GM21825 (cell line): Measurements from ENCODE around the gene SCGB1C1.
"Not testable (repeated sequence)": the region's sequence is repeated elsewhere in the genome, so short reads cannot be mapped to it uniquely, and the experiment has no call there.

Source experiments
- ATAC-seq: cut with Tn5 transposase; IDR thresholded peaks from one replicate; pipeline ENCODE4 v1.9.1; 2021; ENCODE audit warnings: mild to moderate bottlenecking, moderate library complexity; ENCODE audit not compliant: unreplicated experiment

SCGB1C1 gene

DNA sequence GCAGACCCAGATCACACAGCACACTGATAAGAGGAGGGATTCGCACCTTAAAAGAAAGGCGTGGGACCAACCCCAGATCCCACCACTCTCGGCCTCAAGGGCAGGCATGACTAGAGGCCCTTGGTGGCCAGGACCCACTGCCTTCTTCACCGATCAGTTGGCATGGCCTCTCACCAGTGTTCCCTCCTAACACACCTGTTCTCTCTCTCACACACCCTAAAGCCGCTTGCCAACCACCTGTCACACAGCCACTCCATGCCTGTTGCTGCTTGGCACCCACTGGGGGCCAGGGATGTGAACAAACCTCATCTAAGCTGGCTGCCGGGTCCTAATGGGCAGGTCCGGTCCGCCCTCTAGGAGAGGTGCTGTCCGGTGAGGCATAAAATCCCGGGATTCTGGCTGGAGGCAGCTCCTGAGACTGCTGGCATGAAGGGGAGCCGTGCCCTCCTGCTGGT, at the start of gene SCGB1C1:
Gene SCGB1C1, plus strand, starts transcription at position 405 of the 455 bp plus-strand sequence. Its CDS starts 22 bp downstream, at position 427.
- ATAC-seq, result not testable (repeated sequence)

DNA sequence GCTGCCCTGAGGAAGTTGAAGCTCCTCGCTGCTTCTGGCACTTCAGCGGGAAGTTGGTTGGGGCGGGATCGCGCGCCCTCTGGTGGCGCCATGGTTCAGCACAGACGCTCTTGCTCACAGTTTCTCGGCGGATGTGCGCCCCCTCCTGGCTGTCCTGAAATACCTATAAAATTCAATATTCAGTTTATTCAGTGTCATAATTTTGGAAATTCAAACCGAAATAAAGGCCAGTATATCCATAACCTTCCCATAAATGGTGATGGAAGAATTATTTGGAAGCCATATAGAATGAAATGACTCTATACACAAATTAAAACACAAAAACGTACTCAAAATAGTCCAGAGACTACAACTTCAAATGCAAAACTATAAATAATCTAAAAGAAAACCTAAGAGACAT, 12.6 kb upstream of the SCGB1C1 start:
- ATAC-seq, result not testable (repeated sequence)

DNA sequence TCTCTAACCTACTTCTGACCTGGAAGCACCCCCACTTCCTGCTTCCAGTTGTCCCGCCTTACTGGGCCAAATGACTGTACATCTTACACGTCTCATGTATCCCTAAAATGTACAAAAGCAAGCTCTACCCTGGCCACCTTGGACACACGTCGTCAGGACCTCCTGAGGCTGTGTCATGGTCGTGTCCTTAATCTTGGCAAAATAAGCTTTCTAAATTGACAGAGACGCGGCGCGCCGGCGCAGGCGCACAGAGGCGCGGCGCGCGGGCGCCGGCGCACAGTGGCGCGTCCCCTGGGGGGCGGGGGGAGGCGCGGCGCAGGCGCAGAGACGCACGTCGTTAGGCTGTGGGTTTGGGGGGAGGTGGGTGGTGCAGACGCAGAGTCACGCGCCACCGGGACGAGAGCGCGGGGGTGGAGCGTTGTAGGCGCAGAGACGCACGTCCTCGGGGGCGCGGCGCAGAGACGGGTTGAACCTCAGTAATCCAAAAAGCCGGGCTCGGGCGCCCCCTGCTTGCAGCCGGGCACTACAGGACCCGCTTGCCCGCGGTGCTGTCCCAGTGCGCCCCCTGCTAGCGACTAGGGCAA, 3.6 kb upstream of the SCGB1C1 start:
- ATAC-seq, result not testable (repeated sequence)

DNA sequence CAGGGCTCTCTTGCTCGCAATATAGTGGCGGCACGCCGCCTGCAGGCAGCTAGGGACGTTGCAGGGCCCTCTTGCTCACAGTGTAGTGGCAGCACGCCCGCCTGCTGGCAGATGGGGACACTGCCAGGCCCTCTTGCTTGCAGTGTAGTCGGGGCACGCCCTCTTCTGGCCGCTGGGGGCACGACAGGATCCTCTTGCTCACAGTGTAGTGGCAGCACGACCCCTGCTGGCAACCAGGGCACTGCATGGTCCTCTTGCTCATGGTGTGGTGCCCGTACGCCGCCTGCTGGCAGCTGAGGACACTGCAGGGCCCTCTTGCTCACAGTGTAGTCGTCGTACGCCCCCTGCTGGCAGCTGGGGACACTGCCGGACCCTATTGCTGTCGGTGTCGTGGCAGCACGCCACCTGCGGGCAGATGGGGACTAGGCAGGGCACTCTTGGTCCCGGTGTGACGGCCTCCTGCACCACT, 3.0 kb upstream of the SCGB1C1 start:
- peak; percentile 75 for ATAC-seq

DNA sequence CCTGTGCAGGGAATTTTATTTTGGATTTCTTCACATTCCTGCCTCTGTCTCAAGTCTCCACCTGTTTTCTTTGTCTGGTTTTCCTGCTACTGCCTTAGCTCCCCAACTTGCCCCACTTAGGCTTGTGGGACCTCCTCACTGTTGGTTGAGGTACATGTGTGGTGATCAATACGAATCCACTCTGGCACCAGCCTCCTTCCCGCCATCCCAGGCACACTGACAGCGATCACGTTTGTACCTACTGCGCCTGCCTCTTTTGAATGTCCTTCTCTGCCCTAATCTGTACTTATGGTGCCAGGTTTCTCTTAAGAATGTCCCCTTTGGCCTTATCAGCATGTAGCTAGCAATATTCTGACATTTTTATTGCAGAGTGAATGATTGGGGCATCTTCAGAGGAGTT, 2.3 kb upstream of the SCGB1C1 start:
- ATAC-seq, result not testable (repeated sequence)

DNA sequence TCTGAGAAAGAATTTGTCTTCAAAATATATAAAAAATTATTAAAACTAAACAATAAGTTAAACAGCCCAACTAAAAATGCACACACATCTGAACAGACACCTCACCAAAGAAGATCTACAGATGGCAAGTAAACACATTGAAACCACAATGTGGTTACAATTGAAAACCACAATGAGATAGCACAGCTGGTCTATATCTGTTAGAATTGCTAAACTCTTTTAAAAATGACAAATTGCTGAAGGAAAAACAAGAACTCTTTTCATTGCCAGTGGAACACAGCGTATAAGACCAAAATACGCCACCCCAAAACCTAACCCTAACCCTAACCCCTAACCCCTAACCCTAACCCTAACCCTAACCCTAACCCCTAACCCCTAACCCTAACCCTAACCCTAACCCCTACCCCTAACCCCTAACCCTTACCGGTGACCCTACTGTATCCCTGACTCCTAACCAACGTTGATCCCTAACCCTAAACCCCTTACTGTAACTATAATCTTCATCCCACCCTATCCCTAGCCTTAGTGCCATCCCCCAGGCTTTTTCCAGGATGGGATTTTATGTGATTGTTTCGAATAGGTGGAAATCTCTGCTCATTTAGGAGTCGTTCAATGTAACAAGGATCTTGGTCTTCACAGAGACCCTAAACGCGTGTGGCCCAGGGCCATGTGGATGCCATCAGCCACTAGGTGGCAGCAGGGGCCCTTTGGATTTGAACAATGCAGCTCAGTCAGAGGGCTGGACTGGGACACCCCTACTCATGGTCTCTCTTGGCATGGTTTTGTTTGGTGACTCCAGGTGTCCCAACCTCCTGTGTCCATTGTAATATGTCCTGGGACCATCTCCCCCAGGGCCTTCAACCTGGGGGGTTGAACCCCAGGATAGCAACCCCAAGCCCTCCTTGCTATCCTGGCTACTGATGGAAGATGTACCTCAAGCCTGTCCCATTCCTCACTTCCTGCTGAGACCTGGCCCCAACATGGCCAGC, 1.1 kb upstream of the SCGB1C1 start:
- ATAC-seq, result not testable (repeated sequence)

DNA sequence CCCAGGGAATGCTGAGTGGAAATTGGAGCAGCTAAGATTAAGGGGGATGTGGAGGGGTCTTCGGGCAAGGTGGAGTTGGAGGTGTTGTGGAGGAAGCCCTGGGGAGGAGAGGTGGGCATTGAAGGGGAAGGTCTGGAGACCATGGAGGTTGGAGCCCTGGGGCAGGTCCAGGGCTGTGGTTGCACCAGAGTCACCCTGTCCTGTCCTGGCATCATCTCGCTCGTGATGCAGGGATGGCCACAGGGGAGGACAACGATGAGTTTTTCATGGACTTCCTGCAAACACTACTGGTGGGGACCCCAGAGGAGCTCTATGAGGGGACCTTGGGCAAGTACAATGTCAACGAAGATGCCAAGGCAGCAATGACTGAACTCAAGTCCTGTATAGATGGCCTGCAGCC, 603 bp downstream of the SCGB1C1 start:
- ATAC-seq, result not testable (repeated sequence)

DNA sequence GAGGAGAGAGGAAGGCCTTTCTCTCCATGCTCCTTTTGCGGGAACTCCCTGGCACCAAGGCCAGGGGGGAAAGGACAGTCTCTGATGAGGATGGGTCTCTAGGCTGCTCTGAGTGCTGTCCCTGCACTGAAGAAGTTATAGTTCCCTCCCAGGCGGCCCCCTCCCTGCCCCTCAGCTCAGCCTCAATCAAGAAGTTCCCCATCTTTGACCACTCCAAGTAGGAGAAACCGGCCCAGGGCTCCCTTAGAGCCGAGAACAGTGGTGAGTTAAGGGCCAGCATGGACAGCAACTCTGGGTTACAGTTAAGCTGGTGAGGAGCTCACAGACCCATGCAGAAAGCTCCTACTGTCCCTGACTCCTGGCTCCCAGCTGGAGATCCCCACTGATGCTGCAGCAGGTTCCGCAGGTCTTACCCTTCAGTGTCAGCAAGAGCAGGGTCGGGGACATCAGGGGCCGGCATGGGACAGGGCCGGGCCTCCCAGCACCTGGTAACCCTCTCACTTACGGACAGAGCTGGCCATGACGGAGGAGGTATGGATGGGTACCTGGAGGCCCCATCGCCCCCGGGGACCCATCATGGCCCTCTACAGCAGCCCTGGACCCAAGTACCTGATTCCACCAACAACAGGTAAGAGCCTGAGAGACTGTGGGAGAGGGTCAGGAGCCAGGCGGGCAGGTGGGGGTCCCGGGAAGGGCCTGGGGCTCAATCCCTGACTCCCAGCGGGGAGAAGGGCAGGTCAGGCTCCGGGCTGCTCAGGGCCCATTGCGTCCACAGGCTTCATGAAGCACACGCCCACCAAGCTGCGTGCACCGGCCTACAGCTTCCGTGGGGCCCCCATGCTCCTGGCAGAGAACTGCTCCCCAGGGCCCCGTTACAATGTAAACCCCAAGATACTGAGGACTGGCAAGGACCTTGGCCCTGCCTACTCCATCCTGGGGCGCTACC, 4.2 kb downstream of the SCGB1C1 start:
- no peak for ATAC-seq

DNA sequence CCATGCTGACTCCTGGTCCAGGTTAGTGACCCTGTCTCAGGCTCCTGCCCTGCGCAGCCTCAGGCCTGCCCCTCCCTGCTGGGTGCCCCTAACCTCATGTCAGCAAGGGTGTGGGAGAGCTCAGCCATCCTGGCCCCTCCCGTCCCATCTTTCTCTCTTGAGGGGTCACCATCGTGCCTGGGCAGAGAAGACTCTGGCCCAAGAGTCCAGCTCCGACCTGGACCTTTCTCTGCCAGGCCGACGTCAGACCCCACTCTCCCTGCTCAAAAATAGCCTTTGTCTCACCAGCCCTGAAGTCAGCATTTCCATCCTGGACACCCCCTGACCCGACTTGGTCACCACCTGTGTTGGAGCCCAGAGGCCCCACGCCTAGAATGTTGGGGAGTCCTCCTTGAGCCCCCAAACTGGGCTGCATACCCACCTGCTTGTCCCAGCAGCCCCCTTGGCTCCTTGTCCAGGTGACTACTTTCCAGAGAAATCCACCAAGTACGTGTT, 4.9 kb downstream of the SCGB1C1 start:
- ATAC-seq, result no peak

DNA sequence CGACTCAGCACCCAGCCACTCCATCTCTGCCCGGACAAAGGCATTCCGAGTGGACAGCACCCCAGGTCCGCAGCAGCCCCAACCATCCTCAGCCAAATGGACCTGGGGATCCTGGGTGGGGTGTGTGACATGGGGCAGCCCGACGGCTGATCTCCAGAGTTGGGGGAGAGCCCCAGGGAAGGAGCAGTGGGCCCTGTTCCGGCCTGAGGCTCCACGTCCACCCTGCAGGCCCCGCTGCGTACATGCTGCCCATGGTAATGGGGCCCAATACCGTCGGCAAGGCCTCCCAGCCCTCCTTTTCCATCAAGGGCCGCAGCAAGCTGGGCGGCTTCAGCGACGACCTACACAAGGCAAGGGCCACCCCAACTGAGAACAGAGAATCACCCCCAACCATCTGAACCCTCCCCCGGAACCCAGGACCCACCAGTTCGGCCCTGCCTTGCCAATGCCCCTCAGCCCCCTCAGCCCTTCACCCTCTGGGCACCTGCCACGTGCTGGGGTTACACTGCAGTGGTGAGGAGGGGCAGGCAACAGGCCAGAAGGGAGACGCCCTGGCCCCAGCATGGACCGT, 5.4 kb downstream of the SCGB1C1 start:
- ATAC-seq, result no peak

DNA sequence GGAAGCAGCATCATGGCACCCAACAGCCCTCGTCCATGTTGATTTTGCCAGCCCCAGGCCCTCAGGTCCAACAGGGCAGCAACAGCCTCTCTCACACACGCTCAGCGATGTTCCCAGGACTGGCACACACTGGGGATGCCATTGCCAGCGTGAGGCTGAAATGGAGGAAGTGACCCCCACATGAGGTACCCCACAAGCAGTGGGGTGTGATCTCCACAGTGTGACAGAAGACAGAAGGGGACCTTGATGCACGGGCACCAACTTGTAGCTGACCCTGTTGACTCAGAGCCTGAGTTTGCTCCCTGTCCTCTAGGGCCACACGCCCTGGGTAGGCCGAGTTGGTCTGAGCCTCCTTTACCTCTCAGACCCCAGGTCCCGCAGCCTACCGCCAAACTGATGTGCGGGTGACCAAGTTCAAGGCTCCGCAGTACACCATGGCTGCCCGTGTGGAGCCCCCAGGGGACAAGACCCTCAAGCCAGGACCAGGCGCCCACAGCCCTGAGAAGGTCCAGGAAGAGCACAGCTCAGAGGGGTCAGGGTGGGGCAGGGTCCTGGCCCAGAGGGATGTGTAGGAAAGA, 6.2 kb downstream of the SCGB1C1 start:
- ATAC-seq, result no peak

DNA sequence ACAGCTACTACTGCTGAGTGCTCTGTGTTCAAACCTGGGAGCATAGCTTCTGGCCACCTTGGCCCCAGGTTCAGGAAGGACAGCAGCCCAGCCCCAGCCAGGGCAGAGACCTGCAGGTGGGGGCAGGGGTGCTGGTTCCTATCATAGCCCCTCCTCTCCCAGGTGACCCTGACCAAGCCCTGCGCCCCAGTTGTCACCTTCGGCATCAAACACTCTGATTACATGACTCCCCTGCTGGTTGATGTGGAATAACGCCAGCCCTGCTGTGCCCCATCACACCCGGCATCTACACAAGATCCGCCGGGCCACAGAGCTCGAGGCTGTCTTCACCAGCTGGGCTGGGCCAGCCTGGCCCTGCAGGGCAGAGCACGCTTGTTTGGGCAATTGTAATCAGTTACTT, 6.9 kb downstream of the SCGB1C1 start:
- no peak for ATAC-seq

DNA sequence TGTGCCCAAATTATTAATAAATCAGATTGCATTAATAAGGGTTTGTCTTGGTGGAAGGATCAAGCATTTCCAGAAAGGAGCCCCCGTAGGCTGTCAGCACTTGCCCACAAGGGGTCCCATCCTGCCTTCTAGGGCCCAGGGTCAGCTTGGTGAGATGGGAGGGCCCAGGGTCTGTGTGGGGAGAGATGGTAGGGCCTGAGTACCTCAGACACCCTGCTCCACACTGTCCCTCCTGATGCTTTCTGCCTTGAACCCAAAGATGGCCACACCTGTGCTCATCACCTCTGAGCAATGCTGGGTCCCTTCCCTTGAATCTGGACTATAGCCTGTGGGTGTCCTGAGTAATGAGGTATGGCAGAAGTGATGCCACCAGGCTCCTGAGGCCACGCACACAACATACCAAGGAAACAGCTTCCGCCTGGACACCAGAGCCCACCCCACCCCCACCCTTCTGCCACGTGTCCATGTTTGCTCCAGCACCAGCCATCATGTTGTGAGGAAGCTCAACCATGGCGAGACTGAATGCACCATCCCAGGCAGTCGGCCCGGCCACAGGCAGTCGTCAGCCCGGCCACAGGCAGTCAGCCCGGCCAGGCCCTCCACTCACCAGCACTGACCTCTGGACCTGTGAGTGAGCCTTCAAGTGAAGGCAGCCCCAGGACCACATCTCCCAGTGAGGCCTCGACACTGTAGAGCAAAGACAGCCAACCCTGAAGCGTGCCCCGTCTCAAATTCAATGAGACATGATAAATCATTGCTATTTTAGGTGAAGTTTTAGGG, 7.5 kb downstream of the SCGB1C1 start:
- ATAC-seq, result no peak

DNA sequence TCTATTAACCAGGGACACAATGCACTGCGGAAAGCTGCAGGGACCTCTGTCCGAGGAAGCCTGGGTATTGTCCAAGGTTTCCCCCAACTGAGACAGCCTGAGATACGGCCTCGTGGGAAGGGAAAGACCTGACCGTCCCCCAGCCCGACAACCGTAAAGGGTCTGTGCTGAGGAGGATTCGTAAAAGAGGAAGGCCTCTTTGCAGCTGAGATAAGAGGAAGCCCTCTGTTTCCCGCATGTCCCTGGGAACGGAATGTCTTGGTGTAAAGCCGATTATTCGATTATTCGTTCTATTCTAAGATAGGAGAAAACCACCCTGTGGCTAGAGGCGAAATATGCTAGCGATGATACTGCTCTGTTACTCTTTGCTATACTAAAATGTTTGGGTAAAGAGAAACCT, 9.1 kb downstream of the SCGB1C1 start:
- no peak for ATAC-seq

DNA sequence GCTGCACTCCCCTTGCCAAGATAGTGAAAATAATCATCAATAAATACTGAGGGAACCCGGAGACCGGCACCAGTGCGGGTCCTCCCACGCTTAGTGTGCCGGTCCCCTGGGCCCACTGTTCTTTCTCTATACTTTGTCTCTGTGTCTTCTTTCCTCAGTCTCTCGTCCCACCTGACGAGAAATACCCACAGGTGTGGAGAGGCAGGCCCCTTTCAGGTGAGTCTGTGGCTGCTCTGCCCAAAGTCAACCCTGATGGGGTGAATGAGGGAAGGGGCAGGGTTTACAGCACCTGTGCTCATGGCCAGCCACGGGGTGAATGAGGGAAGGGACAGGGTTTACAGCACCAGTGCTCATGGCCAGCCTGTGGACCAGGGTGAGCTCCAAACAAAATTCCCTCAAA, 9.6 kb downstream of the SCGB1C1 start:
- no peak for ATAC-seq

DNA sequence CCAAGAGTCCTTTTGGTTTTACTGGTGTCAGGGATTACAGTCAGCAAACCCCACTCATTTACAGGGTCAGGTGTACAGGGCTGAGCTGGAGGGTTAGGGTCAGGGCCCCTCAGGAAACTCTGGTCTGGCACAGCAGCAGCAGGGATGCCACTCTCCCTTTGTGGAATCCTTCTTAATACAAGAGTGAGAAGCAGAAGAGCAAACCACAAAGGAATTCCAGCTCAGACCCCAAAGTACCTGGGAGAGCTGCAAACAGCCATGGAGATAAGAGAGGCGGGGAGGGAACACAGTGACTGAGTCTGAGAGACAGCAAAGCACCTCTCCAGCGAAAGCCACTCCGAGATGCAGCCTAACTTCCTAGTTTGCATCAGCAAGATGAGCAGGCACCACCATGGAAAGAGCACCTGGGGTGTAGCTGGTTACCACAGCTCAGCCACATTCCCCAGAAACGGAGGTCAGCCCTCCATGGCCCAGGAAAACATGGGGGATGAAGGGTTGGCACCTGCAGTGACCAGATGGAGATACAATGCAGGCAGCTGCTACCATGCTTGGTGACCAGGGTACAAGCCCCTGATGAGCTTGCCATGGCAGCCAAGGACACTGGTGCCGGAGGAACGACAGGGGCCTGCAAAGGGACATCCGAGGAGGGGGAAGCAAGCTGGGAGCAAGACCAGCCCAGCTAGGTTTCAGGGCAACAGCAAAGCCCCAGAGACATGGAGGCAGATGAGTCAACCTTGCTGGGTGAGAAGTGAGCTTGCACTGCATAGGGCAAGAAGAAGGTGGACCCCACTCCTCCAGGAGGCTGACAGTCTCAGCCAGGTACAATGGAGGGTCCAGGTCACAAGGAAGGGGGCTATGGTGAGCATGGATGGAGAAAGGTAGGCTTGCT, 10.4 kb downstream of the SCGB1C1 start:
- no peak for ATAC-seq

DNA sequence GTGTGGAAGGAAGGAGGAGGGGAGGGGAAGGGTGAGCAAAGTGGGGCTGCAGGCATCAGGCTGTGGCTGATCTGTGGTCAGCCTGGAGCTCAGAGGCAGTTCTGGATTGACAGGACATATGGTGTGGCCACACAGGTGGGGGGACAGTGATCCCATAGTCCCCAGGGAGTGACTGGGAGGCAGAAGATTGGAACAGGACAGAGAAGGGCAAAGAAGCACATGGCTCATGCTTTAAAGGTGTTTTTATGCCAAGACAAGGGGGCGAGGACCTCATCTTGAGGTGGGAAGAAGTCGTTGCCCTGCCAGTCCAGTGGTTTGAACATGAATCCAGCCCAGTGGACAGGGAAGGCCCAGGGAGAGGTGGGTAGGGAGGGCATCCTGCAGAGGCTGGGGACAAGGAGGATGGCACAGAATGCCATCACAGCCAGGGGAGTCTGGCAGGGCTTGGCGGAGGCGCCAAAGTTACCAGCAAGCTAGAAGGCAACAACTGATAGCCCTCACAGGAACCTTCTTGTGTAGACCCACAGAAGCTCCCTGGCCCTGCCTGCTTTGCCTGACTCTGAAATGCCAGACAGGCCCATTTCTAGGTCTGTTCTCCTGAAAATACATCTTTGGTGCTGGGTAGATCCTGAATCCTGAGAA, 11.2 kb downstream of the SCGB1C1 start:
- ATAC-seq, result no peak
